ENCODE measurements around the gene ZFYVE28. TPM values are rescaled to one million over a fixed set of nuclear protein-coding genes. Genes with fewer than 3 reads are reported as not detected.

Gene ZFYVE28
- total and polyA plus RNA-seq, 2 of the 8 experiments (the other 6 are each of a cell fraction or from before 2014, with no cell fraction given), result 1.7 to 4.9 TPM

DNA sequence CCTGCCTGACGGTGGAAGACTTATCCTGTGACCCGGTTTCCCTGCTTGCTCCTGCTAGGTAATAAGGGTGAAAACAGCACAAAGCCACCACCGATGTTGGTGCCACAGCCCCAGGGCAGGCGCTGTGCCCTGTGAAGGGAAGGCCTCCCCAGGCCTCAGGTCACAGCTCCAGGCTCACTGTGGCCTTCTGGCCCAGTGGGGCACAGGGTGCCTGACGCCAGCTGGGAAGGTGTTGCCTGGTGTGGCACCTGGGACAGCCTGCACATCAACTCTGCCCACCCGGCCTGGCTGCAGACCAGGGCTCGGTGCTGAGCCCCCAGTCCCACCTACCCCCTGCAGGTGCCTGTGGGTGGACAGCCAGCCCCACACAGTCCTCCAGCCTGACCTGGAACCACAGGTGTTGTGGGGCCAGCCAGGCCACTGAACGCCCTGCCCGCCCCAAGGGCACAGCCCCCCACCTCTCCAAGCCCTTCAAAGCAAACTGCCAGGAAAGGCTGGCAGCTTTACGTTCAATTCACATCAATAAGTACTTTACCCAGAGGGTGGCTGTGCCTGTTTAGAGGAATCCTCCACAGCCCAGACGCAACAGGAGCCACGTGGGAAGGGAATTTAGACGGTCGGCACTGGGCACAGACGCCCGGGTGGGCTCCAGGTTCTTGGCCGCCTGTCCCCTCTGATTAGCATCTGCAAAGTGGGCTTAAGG lies 54.3 kb downstream of the ZFYVE28 start:
- H3K23me2 ChIP-seq (ENCODE audit: low read depth, low read length), result no peaks in the 10 kb centered on the region; the same call in 1 of the 2 replicates
- 90% methylated on average over 17 of the region's 17 CpGs; no CpG with 5 or more reads in 1 of the 2 experiments for WGBS, 2 experiments (ENCODE audit: extremely low coverage in 1 of 2, insufficient coverage in 1 of 2, insufficient read length in 1 of 2, insufficient replicate concordance in 2 of 2, low coverage in 1 of 2, low lambda C conversion rate in 2 of 2, missing lambda C conversion rate in 1 of 2)
- no peak overlapping the region for H3K9ac ChIP-seq (replicated peaks in 1 of 4; ENCODE audit: extremely low read depth in 1 of 4, low read depth in 3 of 4, low read length in 3 of 4)
- CTCF ChIA-PET (ENCODE audit: partially characterized antibody), result no interaction called here
- no peak overlapping the region for H2AK5ac ChIP-seq (ENCODE audit: low read depth, low read length)
- no peaks in the 10 kb centered on the region for H3K79me2 ChIP-seq (ENCODE audit: control insufficient read depth in 1 of 2, insufficient read depth in 2 of 2, low read length in 2 of 2)
- H4K91ac ChIP-seq (replicated peaks; ENCODE audit: insufficient read length, low read length), result no peak overlapping the region
- H4K5ac ChIP-seq (ENCODE audit: insufficient read length, low read depth, low read length), result no peak overlapping the region
- DNase-seq (ENCODE audit: low read depth in 1 of 2, low spot score in 2 of 2) (no peak), FAIRE-seq (no peak)
- no peak overlapping the region for H2BK15ac ChIP-seq (ENCODE audit: low read length)
- H3K14ac ChIP-seq (ENCODE audit: insufficient read length), result no peak overlapping the region
- H4K20me1 ChIP-seq (replicated peaks in 1 of 2; ENCODE audit: control insufficient read depth in 1 of 2, insufficient read depth in 2 of 2, low read length in 2 of 2), result no peaks in the 10 kb centered on the region
- no peak overlapping the region for H2AFZ ChIP-seq (ENCODE audit: low read length)
- H3K27ac ChIP-seq (ENCODE audit: low read depth, low read length), result no peak overlapping the region
- no peaks in the 10 kb centered on the region for H3K79me1 ChIP-seq (ENCODE audit: low read depth, low read length)
- H2BK120ac ChIP-seq (replicated peaks; ENCODE audit: low read depth, low read length), result no peak overlapping the region
- no peaks in the 10 kb centered on the region; a peak in 1 of 7 replicates for H3K4me1 ChIP-seq (replicated peaks in 1 of 4; ENCODE audit: control insufficient read depth in 3 of 4, insufficient read depth in 4 of 4, low read length in 3 of 4)
- H3K27me3 ChIP-seq (replicated peaks in 1 of 4; ENCODE audit: control insufficient read depth in 3 of 4, extremely low read depth in 1 of 4, insufficient read depth in 3 of 4, low read length in 3 of 4), result no peaks in the 10 kb centered on the region; a peak in 1 of 7 replicates
- no peak overlapping the region for H3K4ac ChIP-seq (replicated peaks; ENCODE audit: insufficient read length, low read depth, low read length)
- no peak overlapping the region for H2BK5ac ChIP-seq (ENCODE audit: low read depth, low read length)
- H3K4me3 ChIP-seq (ENCODE audit: extremely low read depth in 1 of 4, insufficient read depth in 2 of 4, low read depth in 3 of 4, low read length in 4 of 4), result no peak overlapping the region
- no peak overlapping the region for H2BK20ac ChIP-seq (ENCODE audit: low read length)
- no peak overlapping the region for H2BK12ac ChIP-seq (ENCODE audit: low read depth, low read length)
- no peaks in the 10 kb centered on the region for H3K36me3 ChIP-seq (ENCODE audit: control insufficient read depth in 2 of 4, insufficient read depth in 4 of 4, low read length in 3 of 4)
- no peak overlapping the region for H3K56ac ChIP-seq (replicated peaks; ENCODE audit: insufficient read length, low read depth, low read length)
- no peak overlapping the region for H3K18ac ChIP-seq (ENCODE audit: extremely low read depth, low read length)
- POLR2A ChIA-PET (ENCODE audit: partially characterized antibody), result no interaction called here
- H3K9me3 ChIP-seq (ENCODE audit: insufficient read depth in 2 of 2, low read depth in 1 of 2, low read length in 1 of 2), result no peaks in the 10 kb centered on the region
- no peak overlapping the region; the same call in 1 of the 2 replicates for H4K8ac ChIP-seq (ENCODE audit: extremely low read depth, insufficient read depth, low read length)
- no peak overlapping the region for H3K4me2 ChIP-seq (ENCODE audit: insufficient read depth in 1 of 2, low read depth in 2 of 2, low read length in 2 of 2)
- no peak overlapping the region for H3K23ac ChIP-seq (ENCODE audit: insufficient read length)
- TF ChIP-seq SP2 (IDR thresholded peaks at IDR 0.05; ENCODE audit: low read length) (no peak), HDAC2 (IDR thresholded peaks at IDR 0.05; ENCODE audit: borderline replicate concordance in 1 of 2, low read depth in 2 of 2, low read length in 2 of 2) (no peak), FOSL1 (IDR thresholded peaks at IDR 0.05; ENCODE audit: insufficient read depth, low read depth, low read length) (no peak), CEBPB (IDR thresholded peaks at IDR 0.05; ENCODE audit: low read depth, low read length) (no peak), YY1 (IDR thresholded peaks at IDR 0.05; ENCODE audit: low read depth, low read length) (no peak), E2F6 (IDR thresholded peaks at IDR 0.05) (no peak), POLR2AphosphoS5 (IDR thresholded peaks at IDR 0.05; ENCODE audit: low read depth, low read length) (no peak), TAF7 (optimal IDR thresholded peaks at IDR 0.05; ENCODE audit: borderline replicate concordance, low read depth, low read length) (no peak), NANOG (IDR thresholded peaks at IDR 0.05; ENCODE audit: insufficient read depth, low read depth, low read length, poor library complexity, severe bottlenecking) (no peak), POU5F1 (IDR thresholded peaks at IDR 0.05; ENCODE audit: low read depth, low read length) (no peak), POLR2A (IDR thresholded peaks at IDR 0.05; ENCODE audit: control extremely low read depth in 1 of 2, low read depth in 2 of 2, low read length in 2 of 2) (no peak), KDM1A (IDR thresholded peaks at IDR 0.05; ENCODE audit: borderline replicate concordance, low read length) (no peak), BCL11A (IDR thresholded peaks at IDR 0.05; ENCODE audit: low read depth in 2 of 2, low read length in 2 of 2) (no peak)

Data from H1 (cell line).